H54 (cell line): Measurements from ENCODE around the gene RSRC1.

Experiments
- DNase-seq: peaks from one replicate; pipeline ENCODE4 v3.0.0; 2011; ENCODE audit warnings: low spot score, mixed read lengths; ENCODE audit not compliant: insufficient read length
- FAIRE-seq: peaks from 3 replicates; lab custom pipeline; 2011; peaks lifted over from hg19 to GRCh38; lab: Jason Lieb, UNC
- POLR2A ChIP-seq: IDR thresholded peaks from 2 replicates; pipeline ENCODE4 v1.6.1; 2011; ENCODE audit warnings: low read depth, mild to moderate bottlenecking, low read length

Gene RSRC1

GRCh38 chr3:158571969-158572765, 462.3 kb downstream of the RSRC1 start:
- FAIRE-seq, result no peak
- no peak for DNase-seq
- TF ChIP-seq POLR2A, result no peak

GRCh38 chr3:158572766-158573060, 462.8 kb downstream of the RSRC1 start:
- FAIRE-seq (no peak), DNase-seq (no peak)
- no peak for TF ChIP-seq POLR2A

GRCh38 chr3:158573714-158574113, 463.8 kb downstream of the RSRC1 start:
- FAIRE-seq (no peak), DNase-seq (no peak)
- no peak for TF ChIP-seq POLR2A

GRCh38 chr3:158574646-158575045, 464.8 kb downstream of the RSRC1 start:
- TF ChIP-seq POLR2A, result no peak
- no peak for FAIRE-seq

GRCh38 chr3:158590223-158590622, 480.3 kb downstream of the RSRC1 start:
- no peak for TF ChIP-seq POLR2A
- no peak for DNase-seq
- peak; percentile 57 for FAIRE-seq

More at GRCh38 chr3:158574646-158575045, 464.8 kb downstream of the RSRC1 start:
- DNase-seq, result no peak
